Measurements from ENCODE around the gene ARHGEF38.
"Not testable (repeated sequence)": the region's sequence is repeated elsewhere in the genome, so short reads cannot be mapped to it uniquely, and the experiment has no call there.

The ARHGEF38 gene

GRCh38 chr4:105715692-105716278, 163.4 kb downstream of the ARHGEF38 start:
- DNase-seq, result peak in 1 of 2 donors; percentile 66

- DNase-seq, result no peak
Measured at GRCh38 chr4:105719204-105719603, 166.8 kb downstream of the ARHGEF38 start.

GRCh38 chr4:105725623-105726022, 173.2 kb downstream of the ARHGEF38 start:
- no peak for DNase-seq

GRCh38 chr4:105729895-105730294, 177.5 kb downstream of the ARHGEF38 start:
- not testable (repeated sequence) for DNase-seq
